HG03354 (cell line): ENCODE data around the gene MTA1.

Source experiments
- ATAC-seq: cut with Tn5 transposase; IDR thresholded peaks from one replicate; pipeline ENCODE4 v1.9.1; 2021; ENCODE audit warnings: mild to moderate bottlenecking; ENCODE audit not compliant: unreplicated experiment, poor library complexity, severe bottlenecking

Gene MTA1

DNA sequence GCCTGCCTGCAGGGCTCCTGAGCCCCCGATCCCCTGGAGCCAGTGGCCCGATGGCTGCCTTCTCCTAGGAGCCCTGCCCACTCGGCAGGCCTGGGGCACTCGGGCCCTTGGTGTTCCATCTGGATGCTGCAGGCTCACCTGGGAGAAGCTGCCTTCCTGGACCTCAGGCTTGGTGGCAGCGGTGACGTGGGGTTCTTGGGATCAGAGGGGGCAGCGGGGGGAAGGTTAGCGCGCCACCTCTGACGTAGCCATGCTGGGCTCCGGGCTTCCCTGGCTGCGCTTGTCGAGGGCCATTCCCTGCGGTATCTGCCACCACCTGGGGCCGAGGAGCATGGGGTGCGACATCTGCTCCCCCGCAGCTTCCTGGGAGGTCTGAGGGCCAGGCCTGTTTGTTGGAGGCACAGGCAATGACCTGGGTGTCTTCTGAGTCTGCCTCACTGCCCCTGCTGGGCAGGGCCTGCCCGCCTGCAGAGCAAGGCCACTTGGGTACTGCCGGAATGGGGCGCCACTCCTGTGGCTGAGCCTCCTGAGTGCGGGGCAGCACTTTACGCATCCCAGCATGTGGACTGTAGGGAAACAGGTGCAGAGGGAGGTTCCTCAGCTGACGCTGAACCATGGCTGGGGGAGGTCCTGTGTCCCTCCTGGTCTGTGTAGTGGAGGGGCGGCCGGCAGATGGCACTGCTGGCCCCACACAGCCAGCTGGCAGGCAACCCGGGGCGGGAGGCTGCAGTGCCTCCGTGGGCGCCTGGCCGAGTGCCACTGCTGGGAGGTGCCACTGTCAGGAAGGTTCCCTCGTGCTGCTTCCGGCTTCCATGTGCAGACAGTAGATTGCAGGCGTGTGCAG lies 20.3 kb downstream of the MTA1 start:
- no peak for ATAC-seq

DNA sequence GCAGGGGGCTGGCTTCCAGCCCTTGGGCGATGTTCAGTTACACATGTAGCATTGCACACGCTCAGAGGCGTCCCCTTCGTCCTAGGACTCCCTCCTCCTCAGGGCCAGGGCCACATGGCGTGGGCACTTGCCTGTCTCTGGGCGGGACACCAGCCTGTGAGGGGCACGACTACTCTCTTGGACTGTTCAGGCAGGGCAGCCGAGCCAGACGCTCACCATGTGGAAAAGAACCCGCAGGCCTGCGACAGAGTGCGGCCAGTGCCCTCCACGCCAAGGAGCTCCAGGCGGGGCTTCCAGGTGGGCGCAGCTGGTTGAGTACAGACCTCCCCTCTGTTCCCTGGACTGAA lies 20.9 kb downstream of the MTA1 start:
- ATAC-seq = no peak

DNA sequence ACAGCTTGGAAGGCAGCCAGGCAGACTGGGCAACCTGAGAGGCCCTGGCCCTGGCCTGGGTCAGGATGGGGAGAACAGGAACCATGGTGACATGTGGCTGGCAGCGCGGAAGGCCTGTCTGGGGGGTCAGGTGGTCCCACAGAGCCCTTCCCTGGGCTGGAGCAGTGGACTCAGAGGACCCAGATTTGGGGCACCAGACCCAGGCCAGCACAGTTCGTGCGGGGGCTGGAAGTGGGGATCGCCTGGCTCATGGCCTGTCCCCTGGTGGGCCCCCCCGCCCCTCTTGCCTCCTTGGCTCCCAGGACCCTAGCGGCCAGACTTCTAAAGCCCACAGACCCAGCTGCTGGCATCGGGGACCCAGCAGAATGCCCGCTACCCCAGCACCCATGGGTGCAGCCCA lies 21.4 kb downstream of the MTA1 start:
- ATAC-seq = no peak

DNA sequence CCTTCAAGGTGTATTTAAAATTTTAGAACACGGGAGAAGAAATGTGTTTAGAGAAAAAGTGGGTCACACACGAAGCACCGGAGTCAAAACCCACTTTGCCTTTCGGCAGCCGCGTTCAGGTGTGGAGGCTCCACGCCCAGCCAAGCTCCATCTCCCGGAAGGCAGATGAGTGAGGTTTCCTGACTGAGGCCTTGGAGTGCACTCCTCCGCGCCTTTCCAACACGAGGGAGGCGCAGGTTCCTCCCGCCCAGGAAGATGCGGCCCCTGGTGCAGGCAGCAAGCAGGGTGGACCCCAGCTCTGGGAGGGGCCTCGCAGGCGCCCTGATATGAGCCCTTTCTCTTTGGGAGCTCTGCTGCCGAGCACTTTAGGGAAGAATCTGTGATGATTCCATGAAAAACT lies 22.5 kb downstream of the MTA1 start:
- ATAC-seq = no peak

DNA sequence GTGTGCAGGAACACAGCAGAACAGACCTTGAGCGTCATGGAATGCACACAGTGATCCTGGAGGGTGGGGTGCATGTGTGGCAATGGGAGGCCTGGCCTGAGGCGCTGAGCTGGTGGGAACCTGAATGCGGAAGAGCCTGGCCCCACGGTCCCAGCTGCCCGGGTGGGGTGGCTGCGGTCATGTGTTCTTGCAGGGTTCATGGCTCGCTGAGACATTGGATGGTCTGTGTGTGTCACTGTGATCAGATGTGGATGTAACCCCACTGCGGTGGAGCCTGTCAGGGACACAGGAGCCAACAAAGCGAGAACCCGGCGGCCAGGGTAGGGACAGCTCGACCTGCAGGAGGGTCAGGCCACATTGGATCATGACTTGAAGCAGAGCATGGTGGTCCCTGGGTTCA lies 23.2 kb downstream of the MTA1 start:
- ATAC-seq = no peak

DNA sequence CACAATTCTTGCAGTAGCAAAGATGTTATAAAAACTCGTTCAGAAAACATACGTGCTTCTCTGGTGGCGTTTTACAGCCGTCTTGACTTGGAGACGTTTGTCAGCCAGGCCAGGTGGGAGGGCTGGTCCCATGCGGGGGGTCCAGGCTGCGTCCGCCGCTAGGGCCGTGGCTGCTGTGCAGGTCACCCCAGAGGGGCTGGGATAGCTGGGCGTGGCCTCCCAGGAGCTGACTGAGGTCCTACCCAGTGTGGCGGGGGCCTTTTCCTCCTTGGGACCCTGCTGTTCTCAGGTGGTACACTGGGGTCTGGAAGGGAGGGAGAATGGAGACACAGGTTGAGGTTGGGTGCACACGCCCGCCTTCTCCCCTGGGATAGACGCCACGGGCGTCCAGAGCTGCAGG lies 25.2 kb downstream of the MTA1 start:
- no peak for ATAC-seq

DNA sequence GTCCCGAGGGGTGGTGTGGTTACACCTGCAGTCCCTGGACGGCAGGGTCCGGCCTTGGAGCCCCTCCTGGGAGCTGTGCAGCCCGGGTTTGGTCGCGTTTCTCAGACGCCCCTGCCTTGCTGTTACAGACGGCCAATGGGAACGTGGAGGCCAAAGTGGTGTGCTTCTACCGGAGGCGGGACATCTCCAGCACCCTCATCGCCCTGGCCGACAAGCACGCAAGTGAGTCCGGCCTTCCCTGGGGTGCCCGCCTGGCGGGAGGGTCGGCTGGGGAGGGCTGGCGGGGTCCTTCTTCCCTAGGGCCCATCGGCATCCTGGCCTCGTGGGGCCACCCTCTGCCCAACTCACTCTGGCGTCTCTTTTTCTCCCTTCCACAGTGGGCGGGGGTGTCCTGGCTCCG lies 25.7 kb downstream of the MTA1 start:
- no peak for ATAC-seq

DNA sequence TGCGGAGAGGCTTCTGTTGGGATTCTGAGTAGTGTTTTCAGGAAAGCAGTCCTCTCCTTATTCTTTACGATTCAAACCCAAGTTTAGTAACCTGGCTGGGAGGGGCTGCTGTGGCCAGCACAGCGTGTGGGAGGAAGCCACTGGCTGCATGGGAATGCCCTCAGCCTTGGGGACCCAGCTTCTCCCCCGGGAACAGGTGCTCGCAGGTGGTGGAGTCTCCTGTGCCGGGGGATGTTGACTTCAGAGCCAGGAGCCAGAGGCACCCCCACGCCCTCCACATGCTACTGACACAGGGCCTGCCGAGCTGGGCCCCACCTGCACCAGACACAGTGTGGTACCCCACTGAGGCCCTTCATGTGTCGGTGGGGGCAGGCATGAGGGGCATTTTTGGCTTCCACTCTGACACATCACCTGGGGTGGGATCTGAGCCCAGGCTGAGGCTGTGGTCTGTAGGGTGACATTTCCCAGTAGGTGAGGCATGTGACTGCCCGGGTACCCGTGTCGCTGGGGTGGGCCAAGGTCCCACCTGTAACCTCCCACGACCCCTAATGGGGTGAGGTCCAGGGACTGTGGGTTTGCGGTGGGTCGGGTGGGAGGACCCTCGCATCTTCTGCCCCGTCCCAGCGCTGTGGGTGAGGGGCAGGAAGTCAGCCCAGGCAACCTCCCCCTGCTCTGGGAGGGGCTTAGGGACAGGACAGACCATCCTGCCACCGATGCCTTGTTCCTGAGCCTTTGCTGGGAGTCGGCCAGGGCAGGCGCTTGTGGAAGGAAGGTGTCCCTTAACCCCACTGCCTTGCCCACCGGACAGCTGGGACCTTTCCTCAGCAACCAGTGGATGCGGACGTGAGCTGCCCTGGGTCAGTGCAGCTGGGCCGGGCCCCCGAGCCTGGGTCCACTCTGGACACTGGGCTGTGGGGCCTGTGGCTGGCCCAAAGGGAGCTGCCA lies 26.5 kb downstream of the MTA1 start:
- no peak for ATAC-seq

DNA sequence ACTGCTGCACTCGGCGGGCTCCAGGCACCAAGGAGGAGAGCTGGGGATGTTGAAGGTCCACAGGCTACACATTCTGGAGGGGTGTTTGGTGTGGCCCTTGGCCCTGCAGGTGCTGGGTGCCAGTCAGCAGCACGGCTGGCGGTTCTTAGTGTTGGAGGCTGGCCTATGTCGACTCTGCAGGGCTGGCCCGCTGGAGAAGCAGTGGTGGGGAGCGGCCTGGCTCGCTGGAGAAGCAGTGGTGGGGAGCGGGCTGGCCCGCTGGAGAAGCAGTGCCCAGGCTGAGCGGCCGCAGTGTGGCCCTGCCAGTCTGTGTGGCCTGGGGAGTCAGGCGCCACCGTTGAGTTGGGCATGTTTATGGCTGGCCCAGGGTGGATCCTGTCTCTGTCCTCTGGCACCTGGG lies 27.3 kb downstream of the MTA1 start:
- ATAC-seq = no peak

DNA sequence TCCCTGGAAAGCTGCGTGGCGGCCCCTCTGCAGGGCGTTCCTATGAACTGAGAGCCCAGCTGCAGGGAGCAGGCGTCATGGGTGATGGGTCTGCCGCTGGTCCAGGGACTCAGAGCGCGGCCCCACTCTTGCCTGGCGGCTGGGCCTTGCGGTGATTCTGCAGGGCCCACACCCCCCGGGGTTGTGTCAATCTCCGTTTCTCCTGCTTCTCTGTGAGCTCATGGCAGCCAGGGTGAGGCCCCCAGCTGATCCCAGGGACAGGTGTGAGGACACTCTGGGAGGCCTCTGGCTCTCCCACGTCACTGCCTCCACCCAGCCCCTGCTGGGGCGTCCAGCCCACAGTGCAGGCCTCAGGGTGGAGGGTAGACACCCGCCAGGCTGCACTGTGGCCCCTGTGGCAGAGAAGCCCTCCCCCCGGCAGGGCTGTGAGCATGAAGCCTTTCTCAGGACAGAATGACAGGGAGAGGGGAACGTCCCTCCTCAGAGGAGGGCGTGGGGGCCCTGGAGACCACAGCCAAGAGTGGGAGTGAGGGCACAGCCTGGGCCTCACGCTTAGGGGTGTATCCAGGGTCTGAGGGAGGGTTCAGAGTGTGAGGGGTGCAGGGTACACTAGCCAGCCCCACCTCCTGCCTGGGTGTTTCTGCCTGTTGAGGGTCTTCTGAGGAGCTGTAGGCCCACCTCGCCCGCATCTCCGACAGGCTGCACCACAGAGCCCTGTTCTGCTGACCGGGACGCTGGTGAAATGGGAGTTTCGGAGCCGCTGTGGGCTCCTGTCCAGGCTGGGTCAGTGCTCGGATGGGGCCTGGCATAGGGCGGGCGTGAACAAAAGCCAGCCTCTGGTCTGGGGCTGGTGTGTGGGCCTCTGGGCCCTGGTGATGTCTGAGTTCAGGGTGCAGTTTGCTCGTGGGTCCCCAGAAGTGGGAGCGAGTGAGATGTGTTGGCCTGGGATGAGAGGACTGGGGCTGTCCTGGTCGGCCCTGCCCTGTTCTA lies 28.3 kb downstream of the MTA1 start:
- no peak for ATAC-seq

DNA sequence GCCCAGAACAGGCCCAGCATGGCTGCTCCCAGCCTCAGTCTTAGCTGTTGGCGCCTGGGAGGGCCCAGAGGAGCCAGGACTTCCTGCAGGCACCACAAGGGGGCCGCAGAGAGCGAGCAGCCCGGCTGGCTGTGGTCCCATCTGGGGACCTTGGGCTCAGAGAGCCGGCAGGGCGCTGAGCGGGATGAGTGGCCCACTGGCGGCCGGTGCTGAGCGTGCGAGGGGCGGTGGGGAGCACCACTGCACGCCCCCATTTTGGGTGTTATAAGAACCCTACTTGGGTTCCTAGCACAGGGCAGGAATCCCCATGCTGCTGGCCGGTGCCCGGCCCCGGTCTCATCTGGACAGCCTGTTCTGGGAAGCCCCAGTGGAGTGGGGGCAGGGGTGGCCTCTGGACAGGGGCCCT lies 29.1 kb downstream of the MTA1 start:
- peak; percentile 47 for ATAC-seq

DNA sequence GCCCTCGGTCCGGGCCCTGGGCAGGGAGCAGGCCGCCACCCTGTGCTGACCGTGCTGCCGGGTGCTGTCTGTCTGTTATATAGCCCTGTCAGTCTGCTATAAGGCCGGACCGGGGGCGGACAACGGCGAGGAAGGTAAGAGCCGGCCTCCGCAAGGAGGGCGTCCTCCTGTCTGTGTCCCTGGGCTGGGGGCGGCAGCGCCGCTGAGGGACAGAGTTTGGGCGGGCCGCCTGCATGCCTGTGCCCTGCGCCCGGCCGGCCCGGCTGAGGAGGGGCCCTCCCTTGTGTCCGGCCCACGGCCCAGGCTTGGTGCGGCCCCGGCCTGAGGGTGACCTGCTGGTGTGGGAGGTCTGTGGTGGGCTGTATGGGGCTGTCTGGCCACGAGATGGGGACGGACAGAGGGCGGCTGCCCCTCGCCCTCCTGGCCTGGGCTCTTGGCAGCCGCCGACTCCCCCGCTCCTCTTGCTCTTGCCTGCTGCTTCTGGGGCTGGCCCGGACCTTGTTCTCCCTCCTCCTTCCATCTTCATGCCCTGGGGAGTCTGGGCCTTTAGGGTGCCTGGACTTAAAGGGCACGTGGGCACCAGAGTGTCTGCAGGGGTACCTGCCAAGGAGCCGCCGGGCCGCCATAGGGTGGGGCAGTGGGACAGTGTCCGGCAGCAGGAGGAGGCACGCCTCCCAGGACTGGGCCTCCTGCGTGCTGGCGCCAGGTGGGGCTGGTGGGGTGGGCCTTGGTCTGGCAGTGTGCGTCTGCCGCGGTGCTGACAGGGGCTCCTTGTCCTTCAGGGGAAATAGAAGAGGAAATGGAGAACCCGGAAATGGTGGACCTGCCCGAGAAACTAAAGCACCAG lies 29.9 kb downstream of the MTA1 start:
- no peak for ATAC-seq

DNA sequence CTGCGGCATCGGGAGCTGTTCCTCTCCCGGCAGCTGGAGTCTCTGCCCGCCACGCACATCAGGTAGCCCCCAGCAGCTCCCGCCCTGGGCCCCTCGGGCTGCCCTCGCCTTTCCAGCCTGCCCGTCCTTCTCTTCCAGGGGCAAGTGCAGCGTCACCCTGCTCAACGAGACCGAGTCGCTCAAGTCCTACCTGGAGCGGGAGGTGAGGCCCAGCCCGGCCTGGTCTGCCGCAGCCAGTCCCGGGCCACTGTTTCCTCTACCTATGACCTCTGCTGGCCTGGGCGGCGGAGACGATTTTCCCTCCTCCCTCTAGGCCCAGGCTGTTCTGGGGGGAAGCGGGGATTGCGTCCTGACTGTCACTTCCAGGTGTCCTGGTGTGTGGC lies 30.5 kb downstream of the MTA1 start:
- ATAC-seq = no peak

DNA sequence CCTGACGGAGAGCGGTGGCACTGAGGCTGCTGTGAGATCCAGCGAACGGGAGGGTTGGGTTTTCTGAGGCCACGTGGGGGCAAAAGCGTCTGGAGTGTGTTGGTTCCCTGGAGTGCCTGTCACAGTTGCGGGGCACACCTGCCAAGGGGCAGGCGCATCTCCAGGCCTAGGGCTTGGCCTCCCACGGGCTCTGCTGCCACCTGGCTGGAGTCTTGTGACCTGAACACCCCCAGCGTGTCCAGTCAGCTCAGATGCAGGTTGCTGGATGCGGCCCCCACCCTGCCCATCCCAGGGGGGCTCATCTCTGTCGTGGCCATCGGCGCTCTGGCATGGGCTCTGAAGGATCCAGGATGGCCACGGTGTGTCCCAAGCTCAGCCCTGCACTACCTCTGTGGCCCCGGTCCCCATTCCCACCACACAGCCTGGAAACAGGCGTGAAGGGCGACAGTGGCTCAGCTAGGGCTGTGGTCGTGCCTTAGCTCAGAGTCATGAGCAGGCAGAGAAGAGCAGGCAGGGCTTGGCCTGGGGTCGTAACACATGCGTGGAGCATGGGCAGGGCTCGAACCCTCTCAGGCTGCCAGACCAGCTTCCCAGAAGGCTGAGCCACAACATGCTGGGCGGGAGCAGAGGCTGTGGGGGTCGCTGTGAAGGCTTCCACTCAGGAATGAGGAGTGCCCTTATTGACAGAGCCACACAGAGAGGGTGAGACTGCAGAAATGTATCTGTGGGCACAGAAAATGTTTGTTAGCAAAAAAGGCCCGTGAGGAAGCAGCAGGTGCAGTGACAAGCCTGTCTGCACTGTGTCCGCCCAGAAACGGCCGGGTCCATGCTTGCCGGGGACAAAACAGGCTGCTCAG lies 31.5 kb downstream of the MTA1 start:
- no peak for ATAC-seq

DNA sequence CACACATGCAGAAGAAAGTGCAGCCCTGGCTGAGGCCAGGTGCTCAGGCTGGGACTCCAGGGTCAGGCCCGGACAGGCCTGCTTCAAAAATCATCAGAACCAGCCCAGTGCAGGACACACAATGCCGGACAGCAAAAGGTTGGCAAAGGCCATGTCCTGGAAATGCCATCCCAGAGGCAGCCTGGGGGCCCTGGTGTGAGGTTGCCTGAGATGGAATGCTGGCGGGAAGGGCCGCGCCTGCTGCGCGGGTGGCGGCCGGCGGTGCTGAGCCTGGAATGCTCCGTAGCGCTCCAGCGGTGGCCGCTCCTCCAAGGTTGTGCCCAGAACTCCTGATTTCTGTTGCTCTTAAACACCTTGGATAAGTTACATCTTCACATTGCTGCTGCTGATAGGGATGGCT lies 33.3 kb downstream of the MTA1 start:
- no peak for ATAC-seq

DNA sequence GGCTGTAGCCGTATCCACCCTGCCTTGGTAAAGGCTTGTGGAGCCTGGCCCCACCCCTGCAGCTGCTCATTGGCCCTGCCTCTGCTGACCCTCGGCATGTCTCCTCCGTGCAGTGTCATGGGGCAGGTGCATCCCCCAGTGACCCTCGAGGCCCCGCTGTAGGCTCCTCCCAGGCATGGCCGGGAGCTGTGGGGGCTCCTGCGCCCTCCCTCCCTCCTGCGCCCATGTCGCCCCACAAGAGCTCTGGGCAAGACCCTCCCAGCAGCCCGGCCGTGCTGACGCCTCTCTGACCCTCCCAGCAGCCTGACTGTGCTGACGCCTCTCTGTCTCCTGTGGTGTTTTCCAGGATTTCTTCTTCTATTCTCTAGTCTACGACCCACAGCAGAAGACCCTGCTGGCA lies 34.2 kb downstream of the MTA1 start:
- ATAC-seq = no peak

DNA sequence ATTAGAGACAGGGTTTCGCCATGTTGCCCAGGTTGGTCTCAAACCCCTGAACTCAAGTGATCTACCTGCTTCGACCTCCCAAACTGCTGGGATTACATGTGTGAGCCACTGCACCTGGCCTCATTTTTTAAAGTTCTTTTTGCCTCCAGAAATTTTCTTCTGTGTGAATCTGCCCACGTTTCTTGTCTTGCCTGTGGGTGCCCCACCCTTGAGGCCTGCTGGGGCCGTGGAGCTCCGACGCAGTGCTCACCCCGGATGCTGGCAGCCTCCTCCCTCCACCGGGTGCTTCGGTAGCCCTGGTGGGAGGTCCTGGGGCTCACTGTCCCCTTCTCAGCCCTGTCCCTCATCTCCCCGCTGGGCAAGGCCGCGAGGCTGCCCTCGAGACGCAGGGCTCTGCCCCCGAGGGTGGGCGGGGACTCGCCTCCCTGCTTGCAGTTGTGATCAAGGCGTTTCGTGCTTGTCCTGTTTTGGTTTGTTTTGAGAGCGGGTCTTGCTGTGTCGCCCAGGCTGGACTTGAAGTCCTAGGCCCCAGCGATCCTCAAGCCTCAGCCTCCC lies 35.5 kb downstream of the MTA1 start:
- no peak for ATAC-seq
